GM23248 (cell line): ENCODE results near the gene WLS.

Source experiments
- EZH2 ChIP-seq: fragments of 200-600 bp; sonication (generic); IDR thresholded peaks from 2 replicates; pipeline ENCODE4 v1.6.1; 2018; ENCODE audit warnings: antibody characterized with exemption, mild to moderate bottlenecking; ENCODE audit not compliant: insufficient read depth, poor library complexity, severe bottlenecking
- EZH2phosphoT487 ChIP-seq: fragments of 200-600 bp; sonication (generic); IDR thresholded peaks from 2 replicates; pipeline ENCODE4 v1.6.1; 2018; ENCODE audit warnings: antibody characterized with exemption, moderate library complexity, mild to moderate bottlenecking, low read depth; ENCODE audit not compliant: insufficient read depth

- no peak for TF ChIP-seq EZH2
- no peak for TF ChIP-seq EZH2phosphoT487
These were observed 56.5 kb downstream of the WLS start for GRCh38 chr1:68175621-68176398.
